Rectal smooth muscle tissue (tissue), 1 donor: ENCODE measurements around the gene ADAMTSL5.
A peak's percentile ranks its signal among the peaks of the same experiment; 100 is the strongest.
"Not testable (repeated sequence)": the region's sequence is repeated elsewhere in the genome, so short reads cannot be mapped to it uniquely, and the experiment has no call there.

ENCODE experiments used
- H3K27ac ChIP-seq: one replicate; pipeline ENCODE4 v1.7.0; 2013; ENCODE audit warnings: low read depth, low read length, inconsistent platforms
- H3K27me3 ChIP-seq: one replicate; pipeline ENCODE4 v1.7.0; 2013; ENCODE audit warnings: low read length; ENCODE audit not compliant: control insufficient read depth, insufficient read depth
- H3K36me3 ChIP-seq: one replicate; pipeline ENCODE4 v1.7.0; 2013; ENCODE audit warnings: low read length; ENCODE audit not compliant: control insufficient read depth, insufficient read depth
- H3K4me1 ChIP-seq: one replicate; pipeline ENCODE4 v1.7.0; 2013; ENCODE audit warnings: low read length; ENCODE audit not compliant: control insufficient read depth, insufficient read depth
- H3K4me3 ChIP-seq: one replicate; pipeline ENCODE4 v1.7.0; 2013; ENCODE audit warnings: low read length
- H3K9ac ChIP-seq: one replicate; pipeline ENCODE4 v1.7.0; 2013; ENCODE audit warnings: low read length

Gene ADAMTSL5

GRCh38 chr19:1507192-1507660 is 5.6 kb downstream of the ADAMTSL5 start:
- Histone ChIP-seq H3K9ac (no peak overlapping the region), H3K4me1 (no peaks in the 10 kb centered on the region), H3K27ac (peak overlapping the region; percentile 84), H3K36me3 (no peaks in the 10 kb centered on the region), H3K27me3 (peaks cover 18% of the 10 kb centered on the region), H3K4me3 (peak overlapping the region; percentile 55)

GRCh38 chr19:1505991-1506881 is 6.6 kb downstream of the ADAMTSL5 start:
- Histone ChIP-seq H3K27ac (no peak overlapping the region), H3K9ac (no peak overlapping the region), H3K27me3 (peaks cover 13% of the 10 kb centered on the region), H3K36me3 (no peaks in the 10 kb centered on the region), H3K4me1 (no peaks in the 10 kb centered on the region), H3K4me3 (no peak overlapping the region)

GRCh38 chr19:1505012-1505411 is 7.8 kb downstream of the ADAMTSL5 start:
- no peaks in the 10 kb centered on the region for H3K4me1 ChIP-seq
- H3K27me3 ChIP-seq, result peaks cover 13% of the 10 kb centered on the region
- H3K9ac ChIP-seq, result no peak overlapping the region
- H3K36me3 ChIP-seq, result no peaks in the 10 kb centered on the region
- H3K4me3 ChIP-seq, result no peak overlapping the region
- no peak overlapping the region for H3K27ac ChIP-seq

GRCh38 chr19:1503925-1504773 is 8.7 kb downstream of the ADAMTSL5 start:
- H3K9ac ChIP-seq, result no peak overlapping the region
- H3K4me1 ChIP-seq, result no peaks in the 10 kb centered on the region
- H3K27me3 ChIP-seq, result peaks cover 13% of the 10 kb centered on the region
- H3K27ac ChIP-seq, result no peak overlapping the region
- H3K36me3 ChIP-seq, result no peaks in the 10 kb centered on the region
- H3K4me3 ChIP-seq, result no peak overlapping the region

GRCh38 chr19:1503089-1503924 is 9.5 kb downstream of the ADAMTSL5 start:
- Histone ChIP-seq H3K4me1 (no peaks in the 10 kb centered on the region), H3K27me3 (peaks cover 13% of the 10 kb centered on the region), H3K27ac (no peak overlapping the region), H3K4me3 (no peak overlapping the region), H3K36me3 (no peaks in the 10 kb centered on the region), H3K9ac (no peak overlapping the region)

- no peak overlapping the region for H3K9ac ChIP-seq
- no peak overlapping the region for H3K4me3 ChIP-seq
- peaks cover 14% of the 10 kb centered on the region for H3K27me3 ChIP-seq
- H3K27ac ChIP-seq, result no peak overlapping the region
- no peaks in the 10 kb centered on the region for H3K4me1 ChIP-seq
- H3K36me3 ChIP-seq, result no peaks in the 10 kb centered on the region
Observed at GRCh38 chr19:1502433-1503088, 10.3 kb downstream of the ADAMTSL5 start.

- no peak overlapping the region for H3K27ac ChIP-seq
- no peaks in the 10 kb centered on the region for H3K36me3 ChIP-seq
- peaks cover 18% of the 10 kb centered on the region for H3K27me3 ChIP-seq
- no peak overlapping the region for H3K4me3 ChIP-seq
- no peaks in the 10 kb centered on the region for H3K4me1 ChIP-seq
- no peak overlapping the region for H3K9ac ChIP-seq
Observed at GRCh38 chr19:1501200-1501595, 11.6 kb downstream of the ADAMTSL5 start.

- H3K9ac ChIP-seq, H3K4me1 ChIP-seq: not testable (repeated sequence)
- H3K27me3 ChIP-seq, result peaks cover 21% of the 10 kb centered on the region
Observed at GRCh38 chr19:1499231-1499630, 13.6 kb downstream of the ADAMTSL5 start.

GRCh38 chr19:1497578-1498235 is 15.1 kb downstream of the ADAMTSL5 start:
- no peak overlapping the region for H3K27ac ChIP-seq
- no peak overlapping the region for H3K9ac ChIP-seq
- no peaks in the 10 kb centered on the region for H3K4me1 ChIP-seq
- H3K36me3 ChIP-seq, result no peaks in the 10 kb centered on the region
- no peak overlapping the region for H3K4me3 ChIP-seq
- peaks cover 9% of the 10 kb centered on the region for H3K27me3 ChIP-seq

More at GRCh38 chr19:1499231-1499630, 13.6 kb downstream of the ADAMTSL5 start:
- H3K4me3 ChIP-seq, H3K27ac ChIP-seq, H3K36me3 ChIP-seq: not testable (repeated sequence)

- Histone ChIP-seq H3K36me3 (no peaks in the 10 kb centered on the region), H3K27me3 (peaks cover 9% of the 10 kb centered on the region), H3K9ac (no peak overlapping the region), H3K4me3 (no peak overlapping the region), H3K4me1 (no peaks in the 10 kb centered on the region), H3K27ac (no peak overlapping the region)
Observed at GRCh38 chr19:1496714-1497577, 15.9 kb downstream of the ADAMTSL5 start.
